Activated naive CD8-positive, alpha-beta T cell treated with anti-CD3 and anti-CD28 coated beads, Interleukin-2, amount 50 U/mL, for 24 hours (primary cell): ENCODE measurements around the gene TNRC6C.
"Not testable (repeated sequence)": the region's sequence is repeated elsewhere in the genome, so short reads cannot be mapped to it uniquely, and the experiment has no call there.

Experiments
- ATAC-seq: fragments of 150-1000 bp; cut with Tn5 transposase; one replicate; pipeline ENCODE4 v1.10.0; 2021
- DNase-seq: peaks from one replicate; pipeline ENCODE4 v3.0.0; 2021
- H3K27ac Mint-ChIP-seq: one replicate; pipeline ENCODE4 v1.8.0; 2021; ENCODE audit warnings: mild to moderate bottlenecking, mixed read lengths
- H3K27me3 Mint-ChIP-seq: one replicate; pipeline ENCODE4 v1.8.0; 2021; ENCODE audit warnings: mixed read lengths
- H3K36me3 Mint-ChIP-seq: one replicate; pipeline ENCODE4 v1.8.0; 2021; ENCODE audit warnings: low read depth, mixed read lengths
- H3K4me1 Mint-ChIP-seq: one replicate; pipeline ENCODE4 v1.8.0; 2021; ENCODE audit warnings: mixed read lengths
- H3K4me3 Mint-ChIP-seq: one replicate; pipeline ENCODE4 v1.8.0; 2021; ENCODE audit warnings: mild to moderate bottlenecking, moderate library complexity, mixed read lengths
- H3K9me3 Mint-ChIP-seq: one replicate; pipeline ENCODE4 v1.8.0; 2021; ENCODE audit warnings: mixed read lengths

The TNRC6C gene

DNA sequence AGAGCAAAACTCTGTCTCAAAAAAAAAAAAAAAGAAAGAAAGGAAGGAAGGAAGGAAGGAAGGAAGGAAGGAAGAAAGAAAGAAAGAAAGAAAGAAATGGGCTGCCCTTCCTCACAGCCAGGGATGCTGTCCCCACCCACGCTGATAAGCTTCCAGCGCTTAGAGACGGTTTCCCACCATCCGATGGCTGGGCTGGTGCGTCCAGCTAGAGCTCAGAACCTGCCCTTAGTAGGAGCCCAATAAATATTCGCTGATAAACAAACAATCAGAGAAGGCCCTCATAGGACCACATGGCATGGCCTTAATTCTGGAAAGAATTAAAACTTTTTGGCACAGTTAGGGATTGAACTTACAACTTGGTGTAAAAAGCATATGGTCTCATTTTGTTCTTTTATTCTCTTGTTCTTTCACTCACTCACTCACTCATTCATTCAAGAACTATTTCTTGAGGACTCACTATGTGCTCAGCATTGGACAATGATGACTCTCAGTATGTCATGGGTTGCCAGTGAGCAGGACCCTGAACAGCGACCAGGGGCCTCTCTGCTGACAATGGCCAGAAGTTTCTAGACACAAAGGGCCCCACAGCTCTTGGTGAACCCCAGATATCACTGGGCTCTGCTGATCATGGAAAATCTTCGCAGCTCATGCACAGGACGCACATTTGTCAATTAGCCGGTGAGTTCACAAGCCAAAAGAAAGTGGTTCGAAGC is 32.5 kb upstream of the TNRC6C start:
- no peaks in the 10 kb centered on the region for H3K36me3 Mint-ChIP-seq
- peaks cover 7% of the 10 kb centered on the region for H3K4me1 Mint-ChIP-seq
- H3K9me3 Mint-ChIP-seq, result no peaks in the 10 kb centered on the region
- no peak overlapping the region for H3K27ac Mint-ChIP-seq
- H3K27me3 Mint-ChIP-seq, result no peaks in the 10 kb centered on the region
- DNase-seq (no peak), ATAC-seq (no peak)
- H3K4me3 Mint-ChIP-seq, result no peak overlapping the region

DNA sequence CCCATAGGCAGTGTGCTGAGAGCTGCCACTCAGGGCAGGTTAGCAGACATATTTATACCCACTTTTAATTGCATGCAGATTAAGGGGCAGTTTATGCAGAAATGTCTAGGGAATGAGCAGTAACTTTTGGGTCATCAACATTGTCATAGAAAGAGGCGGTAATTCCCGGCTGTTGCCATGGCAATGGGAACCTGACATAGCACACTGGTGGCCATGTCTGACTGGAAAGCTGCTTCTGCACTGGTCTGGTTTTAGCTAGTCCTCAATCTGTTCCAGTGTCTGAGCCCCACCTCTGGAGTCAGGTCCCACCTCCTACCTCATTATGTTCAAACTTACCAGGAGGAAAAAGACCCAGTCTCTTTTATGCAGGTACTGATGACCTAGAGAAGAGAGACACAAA is 31.5 kb upstream of the TNRC6C start:
- H3K27ac Mint-ChIP-seq, result no peak overlapping the region
- no peak for ATAC-seq
- no peaks in the 10 kb centered on the region for H3K9me3 Mint-ChIP-seq
- no peaks in the 10 kb centered on the region for H3K36me3 Mint-ChIP-seq
- no peak for DNase-seq
- peaks cover 7% of the 10 kb centered on the region for H3K4me1 Mint-ChIP-seq
- no peaks in the 10 kb centered on the region for H3K27me3 Mint-ChIP-seq
- no peak overlapping the region for H3K4me3 Mint-ChIP-seq

DNA sequence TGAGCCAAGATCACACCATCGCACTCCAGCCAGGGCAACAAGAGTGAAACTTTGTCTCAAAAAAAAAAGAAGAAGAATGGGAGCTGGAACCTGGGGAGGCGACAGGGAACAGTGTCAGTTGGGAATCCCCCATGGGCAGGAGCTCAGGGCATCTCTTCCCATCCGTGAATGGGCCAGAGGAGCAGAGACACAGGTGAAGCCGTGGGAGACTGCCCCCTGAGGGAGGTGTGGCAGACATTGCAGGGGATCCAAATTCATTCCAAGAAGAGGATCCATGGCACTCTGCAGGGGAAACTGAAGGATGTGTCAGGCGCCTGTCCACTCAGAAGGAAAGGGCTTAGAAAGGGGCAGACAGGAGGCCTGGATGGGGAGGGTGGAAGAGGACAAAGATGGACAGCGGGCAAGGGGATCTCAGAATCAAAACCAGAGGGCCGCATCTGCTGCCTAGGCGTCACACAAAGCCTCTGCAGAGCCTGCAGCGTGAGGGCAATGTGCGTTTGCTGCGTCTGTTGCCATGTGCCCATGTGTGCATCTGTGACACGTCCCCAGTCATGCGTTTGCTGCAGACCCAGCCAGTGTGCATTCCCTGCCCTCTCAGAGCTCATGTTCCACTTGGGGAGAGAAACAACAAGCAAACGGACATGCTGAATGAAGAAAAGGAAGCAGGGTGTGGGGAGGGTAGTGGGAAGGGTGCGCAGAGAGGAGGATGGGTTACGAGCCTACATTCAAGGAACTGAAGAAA is 30.6 kb upstream of the TNRC6C start:
- Mint-ChIP-seq H3K27ac (no peak overlapping the region), H3K36me3 (no peaks in the 10 kb centered on the region), H3K4me3 (no peak overlapping the region), H3K27me3 (no peaks in the 10 kb centered on the region), H3K4me1 (peaks cover 7% of the 10 kb centered on the region), H3K9me3 (no peaks in the 10 kb centered on the region)
- ATAC-seq (no peak), DNase-seq (no peak)

DNA sequence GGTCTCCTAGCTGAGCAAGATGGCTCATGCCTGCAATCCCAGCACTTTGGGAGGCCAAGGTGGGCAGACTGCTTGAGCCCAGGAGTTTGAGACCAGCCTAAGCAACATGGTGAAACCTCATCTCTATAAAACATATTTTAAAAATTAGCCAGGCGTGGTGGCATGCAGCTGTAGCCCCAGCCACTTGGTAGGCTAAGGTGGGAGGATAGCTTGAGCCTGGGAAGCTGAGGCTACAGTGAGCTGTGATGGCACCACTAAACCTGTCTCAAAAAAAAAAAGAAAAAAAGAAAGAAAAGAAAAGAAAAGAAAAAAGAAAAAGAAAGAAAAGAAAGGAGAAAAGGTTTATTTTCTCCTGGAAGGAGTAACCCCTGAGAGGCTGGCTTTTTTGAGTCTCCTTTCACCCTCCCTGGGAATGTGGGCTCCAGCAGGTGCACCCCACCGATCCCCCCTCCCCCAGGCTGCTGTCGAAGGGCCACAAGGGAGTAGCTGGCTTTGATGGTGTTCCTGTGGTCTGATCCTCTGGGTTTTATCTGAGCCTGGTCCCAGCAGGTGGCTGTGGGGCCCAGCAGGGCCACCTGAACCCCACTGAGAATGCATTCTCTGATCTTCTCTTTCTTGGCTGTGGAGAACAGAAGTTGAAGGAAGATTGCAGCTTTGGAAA is 29.9 kb upstream of the TNRC6C start:
- peaks cover 7% of the 10 kb centered on the region for H3K4me1 Mint-ChIP-seq
- peaks cover 2% of the 10 kb centered on the region for H3K27me3 Mint-ChIP-seq
- H3K27ac Mint-ChIP-seq, result no peak overlapping the region
- H3K9me3 Mint-ChIP-seq, result no peaks in the 10 kb centered on the region
- DNase-seq, result no peak
- no peaks in the 10 kb centered on the region for H3K36me3 Mint-ChIP-seq
- H3K4me3 Mint-ChIP-seq, result no peak overlapping the region
- ATAC-seq, result no peak

DNA sequence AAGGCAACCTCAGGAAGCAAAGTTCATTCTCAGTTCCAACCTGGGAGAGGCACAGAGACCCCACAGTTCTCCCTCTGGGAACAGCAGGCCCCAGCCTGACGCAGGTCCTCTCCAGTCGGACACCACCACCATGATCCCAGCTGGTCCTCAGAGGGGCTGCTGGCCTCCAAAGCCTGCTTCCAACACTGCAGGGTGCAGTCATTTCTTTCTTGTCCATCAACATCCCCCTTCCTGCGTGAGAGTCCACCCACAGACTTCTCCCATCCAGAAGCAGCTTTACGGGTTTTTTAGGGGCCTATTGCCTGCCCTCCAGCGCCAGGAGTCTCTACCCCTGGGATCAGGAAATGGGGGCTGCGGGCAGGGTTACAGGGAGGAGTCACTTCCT is 29.3 kb upstream of the TNRC6C start:
- H3K27me3 Mint-ChIP-seq, result peaks cover 7% of the 10 kb centered on the region
- no peaks in the 10 kb centered on the region for H3K9me3 Mint-ChIP-seq
- no peaks in the 10 kb centered on the region for H3K36me3 Mint-ChIP-seq
- H3K4me1 Mint-ChIP-seq, result peaks cover 7% of the 10 kb centered on the region
- no peak overlapping the region for H3K4me3 Mint-ChIP-seq
- H3K27ac Mint-ChIP-seq, result no peak overlapping the region
- ATAC-seq (no peak), DNase-seq (no peak)

DNA sequence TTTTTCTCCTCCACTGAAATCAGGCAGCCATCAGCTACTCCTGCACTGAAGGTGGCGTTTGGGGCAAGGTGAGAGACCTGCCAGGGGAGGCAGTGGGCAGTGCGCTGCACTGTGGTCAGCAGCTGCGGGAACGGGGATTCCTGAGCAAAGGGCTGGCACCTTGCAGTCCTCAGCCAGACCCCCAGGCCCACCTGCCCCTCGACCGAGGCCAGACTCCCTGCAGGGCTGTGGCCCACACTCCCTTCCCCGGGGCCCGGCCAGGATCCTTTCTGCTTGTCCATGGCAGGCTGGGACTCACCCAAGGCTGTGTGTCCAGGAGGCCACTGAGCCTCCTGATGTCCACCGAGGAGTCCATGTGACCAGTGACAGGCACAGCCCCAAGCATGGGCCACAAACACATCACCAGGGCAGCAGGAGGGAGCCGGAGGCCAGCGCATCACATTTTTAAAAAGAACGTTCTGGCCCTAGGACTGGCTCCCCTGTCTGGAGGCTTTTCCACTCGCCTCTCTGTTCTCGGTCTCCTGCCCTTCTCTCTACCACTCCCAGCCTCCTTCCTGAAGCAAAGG is 28.5 kb upstream of the TNRC6C start:
- H3K36me3 Mint-ChIP-seq, result no peaks in the 10 kb centered on the region
- H3K4me1 Mint-ChIP-seq, result peaks cover 13% of the 10 kb centered on the region
- peaks cover 7% of the 10 kb centered on the region for H3K27me3 Mint-ChIP-seq
- DNase-seq (no peak), ATAC-seq (no peak)
- no peak overlapping the region for H3K27ac Mint-ChIP-seq
- H3K4me3 Mint-ChIP-seq, result no peak overlapping the region
- no peaks in the 10 kb centered on the region for H3K9me3 Mint-ChIP-seq

DNA sequence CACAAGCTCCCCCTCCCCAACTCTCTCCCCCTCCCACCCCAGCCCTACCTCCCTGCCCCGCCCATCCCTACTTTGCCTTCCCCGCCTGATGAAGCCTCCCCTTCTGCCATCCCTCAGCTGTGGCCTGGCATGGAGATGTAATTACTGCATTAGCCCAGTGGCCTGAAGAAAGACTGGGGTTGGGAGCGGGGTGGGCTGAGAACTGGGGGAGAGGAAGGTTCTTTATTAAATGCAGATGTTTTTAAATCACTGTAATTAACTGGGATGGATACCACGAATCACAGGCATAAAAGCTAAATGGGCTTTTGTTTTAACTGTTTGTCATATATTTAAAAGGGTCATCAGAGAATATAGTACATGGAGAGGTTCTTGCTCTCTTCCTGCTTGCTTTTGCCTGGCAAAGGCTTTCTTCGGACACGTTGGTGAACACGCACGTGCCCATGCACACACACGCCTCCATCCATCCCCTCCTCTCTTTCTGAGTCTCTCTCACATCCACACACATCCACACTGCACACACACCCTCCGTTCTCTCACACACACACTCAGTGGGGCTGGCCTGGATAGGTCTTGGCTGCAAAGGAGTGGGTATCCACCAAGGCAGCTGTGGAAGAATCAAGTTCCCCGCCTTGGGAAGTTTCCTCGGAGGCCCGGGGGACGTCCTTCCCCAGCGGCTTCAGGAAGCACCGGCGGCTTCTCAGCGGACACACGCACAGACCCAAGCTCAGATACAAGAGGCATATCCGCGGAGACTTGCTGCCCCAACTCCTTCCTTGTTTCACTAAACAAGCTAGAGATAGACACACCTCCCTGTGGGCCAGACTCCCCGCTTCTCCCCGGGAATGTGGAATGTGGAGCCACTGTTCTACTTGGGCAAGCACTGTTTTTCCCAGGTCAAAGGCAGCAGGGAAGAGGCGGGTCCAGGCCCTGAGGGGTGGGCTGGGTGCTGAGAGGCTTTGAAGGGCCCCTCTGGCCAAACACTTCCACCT is 27.4 kb upstream of the TNRC6C start:
- H3K36me3 Mint-ChIP-seq, result no peaks in the 10 kb centered on the region
- H3K27me3 Mint-ChIP-seq, result peaks cover 7% of the 10 kb centered on the region
- H3K9me3 Mint-ChIP-seq, result no peaks in the 10 kb centered on the region
- H3K4me3 Mint-ChIP-seq, result no peak overlapping the region
- H3K4me1 Mint-ChIP-seq, result peaks cover 18% of the 10 kb centered on the region
- no peak overlapping the region for H3K27ac Mint-ChIP-seq
- ATAC-seq (no peak), DNase-seq (no peak)

DNA sequence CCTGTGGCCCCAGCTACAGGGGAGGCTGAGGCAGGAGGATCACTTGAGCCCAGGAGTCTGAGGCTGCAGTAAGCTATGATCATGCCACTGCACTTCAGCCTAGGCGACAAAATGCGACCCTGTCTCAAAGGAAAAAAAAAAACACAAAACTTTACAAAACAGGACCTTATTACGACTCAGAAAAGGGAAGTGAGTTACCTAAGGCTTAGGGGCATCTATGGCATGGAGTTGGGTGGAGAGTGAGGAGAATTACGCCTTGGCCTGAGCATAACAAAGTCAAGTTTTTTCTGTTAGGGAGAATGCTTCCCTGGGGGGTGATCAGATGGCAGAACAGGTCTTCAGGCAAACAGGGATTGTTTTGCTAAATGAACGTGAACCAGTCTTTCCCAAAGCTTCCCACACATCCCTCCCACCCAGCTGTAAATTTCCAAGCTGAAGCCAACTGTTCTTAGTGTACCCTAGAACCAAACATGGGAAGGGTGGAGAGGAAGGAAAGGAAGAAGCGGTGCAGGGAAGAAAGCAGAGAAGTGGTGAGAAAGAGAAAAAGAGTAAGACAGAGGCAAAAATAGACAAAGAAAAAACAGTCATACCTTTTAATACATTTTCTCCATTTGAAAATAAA is 24.6 kb upstream of the TNRC6C start:
- Mint-ChIP-seq H3K4me1 (peaks cover 17% of the 10 kb centered on the region), H3K9me3 (no peaks in the 10 kb centered on the region), H3K36me3 (no peaks in the 10 kb centered on the region), H3K4me3 (no peak overlapping the region), H3K27ac (no peak overlapping the region), H3K27me3 (peaks cover 7% of the 10 kb centered on the region)
- no peak for DNase-seq
- no peak for ATAC-seq

DNA sequence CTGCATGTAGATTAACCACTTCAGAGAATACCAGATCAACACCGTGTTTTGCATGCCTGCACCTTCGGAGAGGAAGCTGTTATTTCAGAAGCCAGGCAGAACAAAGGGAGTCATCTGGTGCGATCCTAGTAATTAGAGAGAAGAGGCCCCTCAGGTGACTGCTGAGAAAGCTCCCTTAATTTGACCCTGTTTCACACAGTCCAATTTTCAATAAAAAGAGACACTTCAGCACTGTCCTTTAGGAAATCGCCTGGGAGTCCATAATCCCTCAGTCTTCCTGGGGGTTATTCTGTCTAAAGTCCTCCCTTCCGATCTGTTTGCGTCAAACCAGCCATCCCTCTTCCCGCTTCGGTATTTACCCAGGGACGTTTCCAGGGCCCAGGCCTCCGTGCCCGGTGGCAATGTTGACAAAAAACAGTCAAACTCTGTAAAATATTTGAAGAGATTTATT is 23.4 kb upstream of the TNRC6C start:
- no peak for DNase-seq
- H3K27me3 Mint-ChIP-seq, result peaks cover 7% of the 10 kb centered on the region
- H3K4me1 Mint-ChIP-seq, result peaks cover 11% of the 10 kb centered on the region
- no peaks in the 10 kb centered on the region for H3K9me3 Mint-ChIP-seq
- no peak overlapping the region for H3K27ac Mint-ChIP-seq
- no peak for ATAC-seq
- no peak overlapping the region for H3K4me3 Mint-ChIP-seq
- H3K36me3 Mint-ChIP-seq, result no peaks in the 10 kb centered on the region

DNA sequence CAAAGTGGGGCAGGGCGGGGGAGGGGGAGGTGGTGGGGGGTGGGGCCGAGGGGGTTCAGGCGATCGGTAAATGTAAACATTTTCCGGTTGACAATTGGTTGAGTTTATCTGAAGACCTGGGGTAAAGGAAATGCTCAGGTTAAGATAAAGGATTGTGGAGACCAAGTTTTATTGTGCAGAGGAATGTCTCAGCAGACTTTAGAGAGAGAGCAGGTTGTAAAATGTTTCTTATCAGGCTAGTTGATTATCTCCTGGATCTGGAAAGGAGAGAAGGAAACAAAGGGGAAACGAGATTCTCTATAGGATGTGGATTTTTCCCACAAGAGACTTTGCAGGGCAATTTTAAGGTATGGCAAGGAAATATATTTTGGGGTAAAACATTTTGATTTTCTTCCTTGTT is 22.8 kb upstream of the TNRC6C start:
- not testable (repeated sequence) for H3K27ac Mint-ChIP-seq, H3K4me3 Mint-ChIP-seq, H3K36me3 Mint-ChIP-seq, DNase-seq, H3K27me3 Mint-ChIP-seq, H3K9me3 Mint-ChIP-seq, ATAC-seq
- H3K4me1 Mint-ChIP-seq, result peaks cover 11% of the 10 kb centered on the region

DNA sequence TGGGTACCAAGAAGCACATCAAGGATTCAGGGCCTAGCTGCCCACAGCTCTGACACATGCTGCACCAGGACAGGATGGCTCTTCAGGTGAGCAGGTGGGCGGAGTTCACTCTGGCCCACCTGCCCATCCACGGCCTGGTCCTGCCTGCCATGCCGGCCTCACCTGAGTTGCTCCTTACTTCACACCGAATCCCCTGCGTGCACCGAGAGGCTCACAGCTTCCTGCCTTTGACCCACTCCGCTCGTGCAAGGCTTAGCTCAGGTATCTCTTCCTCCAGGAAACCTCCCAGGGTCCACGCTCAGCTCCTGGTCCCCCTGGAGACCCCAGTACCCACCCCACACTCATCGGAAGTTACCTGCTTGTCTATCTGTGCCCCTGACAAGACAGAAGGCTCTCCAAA is 21.6 kb upstream of the TNRC6C start:
- H3K4me1 Mint-ChIP-seq, result peaks cover 11% of the 10 kb centered on the region
- no peaks in the 10 kb centered on the region for H3K36me3 Mint-ChIP-seq
- H3K4me3 Mint-ChIP-seq, result no peak overlapping the region
- ATAC-seq, result no peak
- DNase-seq, result no peak
- no peak overlapping the region for H3K27ac Mint-ChIP-seq
- peaks cover 7% of the 10 kb centered on the region for H3K27me3 Mint-ChIP-seq
- no peaks in the 10 kb centered on the region for H3K9me3 Mint-ChIP-seq

DNA sequence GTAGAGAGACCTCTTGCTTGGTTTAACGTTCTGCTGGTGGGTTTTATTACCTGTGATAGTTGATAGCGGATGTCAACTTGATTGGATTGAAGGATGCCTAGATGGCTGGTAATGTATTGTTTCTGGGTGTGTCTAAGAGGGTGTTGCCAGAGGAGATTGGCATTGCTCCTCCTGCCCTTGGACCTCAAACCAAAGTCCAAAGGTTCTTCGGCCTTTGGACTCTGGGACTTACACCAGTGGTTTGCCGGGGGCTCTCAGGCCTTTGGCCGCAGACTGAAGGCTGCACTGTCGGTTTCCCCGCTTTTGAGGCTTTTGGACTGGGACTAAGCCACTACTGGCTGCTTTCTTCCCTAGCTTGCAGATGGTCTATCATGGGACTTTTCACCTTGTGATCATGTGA is 17.5 kb upstream of the TNRC6C start:
- Mint-ChIP-seq H3K27ac (no peak overlapping the region), H3K4me1 (no peaks in the 10 kb centered on the region), H3K9me3 (no peaks in the 10 kb centered on the region), H3K27me3 (no peaks in the 10 kb centered on the region), H3K4me3 (no peak overlapping the region), H3K36me3 (no peaks in the 10 kb centered on the region)
- no peak for ATAC-seq
- no peak for DNase-seq

DNA sequence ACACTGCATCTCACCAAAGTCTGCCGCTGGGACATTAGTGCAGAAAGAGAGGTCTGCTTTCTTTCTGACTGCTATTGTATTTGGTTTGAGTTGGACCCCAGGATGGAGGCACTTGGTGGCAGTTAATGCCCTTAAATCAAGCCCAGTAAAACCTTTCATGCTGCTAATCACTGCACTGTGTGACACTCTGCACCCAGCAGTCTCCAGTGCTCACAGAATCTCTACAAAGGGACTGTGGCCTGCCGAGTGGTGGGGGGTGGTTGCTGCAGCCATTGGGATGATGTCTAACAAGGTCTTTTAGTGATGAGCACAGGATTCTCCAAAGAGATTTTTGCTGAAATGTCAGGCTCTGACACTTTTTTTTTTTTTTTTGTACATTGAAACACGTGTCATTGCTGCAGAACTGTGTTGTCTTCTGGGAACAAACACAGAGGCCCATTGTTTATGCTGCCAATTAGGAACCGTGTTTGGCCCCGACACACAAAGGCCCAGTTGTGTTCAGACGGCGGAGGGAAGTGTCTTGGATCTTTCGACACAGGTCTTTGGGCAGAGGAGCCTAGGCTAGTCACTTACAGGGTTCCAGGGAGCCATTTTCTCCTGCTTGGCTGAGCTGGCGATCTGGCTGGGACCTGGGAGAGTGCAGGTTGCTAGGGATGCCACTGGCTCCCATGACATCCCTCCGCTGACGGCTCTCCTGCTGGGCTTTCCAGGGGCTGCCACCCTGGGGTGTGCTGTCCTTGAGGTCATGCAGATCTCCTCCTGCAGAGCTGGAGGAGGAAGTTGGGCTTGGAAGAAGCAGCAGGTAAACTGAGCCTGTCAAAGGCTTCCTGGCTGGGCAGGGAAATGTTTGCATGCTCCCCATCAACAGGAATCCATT is 16.2 kb upstream of the TNRC6C start:
- no peak for DNase-seq
- Mint-ChIP-seq H3K4me3 (no peak overlapping the region), H3K27me3 (peaks cover 6% of the 10 kb centered on the region), H3K4me1 (no peaks in the 10 kb centered on the region), H3K9me3 (no peaks in the 10 kb centered on the region), H3K27ac (no peak overlapping the region), H3K36me3 (no peaks in the 10 kb centered on the region)
- ATAC-seq, result no peak
